Measurements from ENCODE around the gene GBX2. TPM values are rescaled to one million over a fixed set of nuclear protein-coding genes. Genes with fewer than 3 reads are reported as not detected.

Gene GBX2
- total RNA-seq, 2 experiments from 2014 or later = not detected

GRCh38 chr2:236205867-236206645, 37.9 kb upstream of the GBX2 start:
- Histone ChIP-seq H3K27ac (ENCODE audit: low read depth in 1 of 2, low read length in 2 of 2) (no peak overlapping the region), H3K36me3 (ENCODE audit: insufficient read depth, low read length) (no peaks in the 10 kb centered on the region), H3K4me1 (ENCODE audit: insufficient read depth, low read length) (no peaks in the 10 kb centered on the region), H3K9me3 (ENCODE audit: control insufficient read depth in 1 of 2, insufficient read depth in 1 of 2, low read length in 2 of 2) (peaks cover 9 to 23% of the 10 kb centered on the region in 2 experiments), H3K4me3 (ENCODE audit: low read length) (no peak overlapping the region), H3K27me3 (ENCODE audit: control insufficient read depth in 1 of 2, insufficient read depth in 2 of 2, low read length in 2 of 2) (peaks cover 0 to 6% of the 10 kb centered on the region in 2 experiments)
- ChIA-PET CTCF (no interaction called here), POLR2A (no interaction called here)
- Mint-ChIP-seq H3K27ac (no peak overlapping the region), H3K4me3 (no peak overlapping the region), H3K27me3 (peaks cover 15% of the 10 kb centered on the region), H3K4me1 (ENCODE audit: low read depth) (no peaks in the 10 kb centered on the region), H3K36me3 (ENCODE audit: low read depth) (no peaks in the 10 kb centered on the region), H3K9me3 (peaks cover 5% of the 10 kb centered on the region)
- intact Hi-C loops (cut with DNase I, micrococcal nuclease) = no loop called here
- DNase-seq (no peak), ATAC-seq (ENCODE audit: poor library complexity) (no peak)
- no peak for TF ChIP-seq CTCF (IDR thresholded peaks at IDR 0.05)

- Histone ChIP-seq H3K27me3 (ENCODE audit: control insufficient read depth in 1 of 2, insufficient read depth in 2 of 2, low read length in 2 of 2) (peaks cover 0 to 6% of the 10 kb centered on the region in 2 experiments), H3K9me3 (ENCODE audit: control insufficient read depth in 1 of 2, insufficient read depth in 1 of 2, low read length in 2 of 2) (peaks cover 9 to 23% of the 10 kb centered on the region in 2 experiments), H3K4me1 (ENCODE audit: insufficient read depth, low read length) (no peaks in the 10 kb centered on the region), H3K27ac (ENCODE audit: low read depth in 1 of 2, low read length in 2 of 2) (no peak overlapping the region), H3K4me3 (ENCODE audit: low read length) (no peak overlapping the region), H3K36me3 (ENCODE audit: insufficient read depth, low read length) (no peaks in the 10 kb centered on the region)
- DNase-seq (no peak), ATAC-seq (ENCODE audit: poor library complexity) (no peak)
- TF ChIP-seq CTCF (IDR thresholded peaks at IDR 0.05) = no peak
- Mint-ChIP-seq H3K36me3 (ENCODE audit: low read depth) (no peaks in the 10 kb centered on the region), H3K27ac (no peak overlapping the region), H3K9me3 (peaks cover 5% of the 10 kb centered on the region), H3K4me3 (no peak overlapping the region), H3K27me3 (peaks cover 21% of the 10 kb centered on the region), H3K4me1 (ENCODE audit: low read depth) (no peaks in the 10 kb centered on the region)
- intact Hi-C loops (cut with DNase I, micrococcal nuclease) = no loop called here
- ChIA-PET CTCF (no interaction called here), POLR2A (no interaction called here)
Measured at GRCh38 chr2:236204953-236205352, 36.8 kb upstream of the GBX2 start.

GRCh38 chr2:236200378-236200777, 32.2 kb upstream of the GBX2 start:
- H3K36me3 ChIP-seq (ENCODE audit: insufficient read depth, low read length) = no peaks in the 10 kb centered on the region
- intact Hi-C loops (cut with DNase I, micrococcal nuclease) = no loop called here
- TF ChIP-seq CTCF (IDR thresholded peaks at IDR 0.05) = no peak
- no peaks in the 10 kb centered on the region for H3K36me3 Mint-ChIP-seq (ENCODE audit: low read depth)
- no peaks in the 10 kb centered on the region for H3K4me1 ChIP-seq (ENCODE audit: insufficient read depth, low read length)
- POLR2A ChIA-PET = no interaction called here
- H3K27ac ChIP-seq (ENCODE audit: low read depth in 1 of 2, low read length in 2 of 2) = no peak overlapping the region
- no peak overlapping the region for H3K4me3 Mint-ChIP-seq
- H3K27me3 Mint-ChIP-seq = peaks cover 12% of the 10 kb centered on the region
- no peaks in the 10 kb centered on the region for H3K9me3 Mint-ChIP-seq
- DNase-seq (no peak), ATAC-seq (ENCODE audit: poor library complexity) (no peak)
- no peaks in the 10 kb centered on the region for H3K27me3 ChIP-seq (ENCODE audit: control insufficient read depth in 1 of 2, insufficient read depth in 2 of 2, low read length in 2 of 2)
- H3K4me3 ChIP-seq (ENCODE audit: low read length) = no peak overlapping the region
- H3K27ac Mint-ChIP-seq = no peak overlapping the region
- peaks cover 0 to 9% of the 10 kb centered on the region in 2 experiments for H3K9me3 ChIP-seq (ENCODE audit: control insufficient read depth in 1 of 2, insufficient read depth in 1 of 2, low read length in 2 of 2)
- no peaks in the 10 kb centered on the region for H3K4me1 Mint-ChIP-seq (ENCODE audit: low read depth)
- CTCF ChIA-PET = no interaction called here
